ENCODE measurements around the gene DOC2A.

Gene DOC2A

GRCh38 chr16:30003670-30004423, 7.0 kb downstream of the DOC2A start:
- no peak for DNase-seq

- DNase-seq = no peak
These were observed 8.0 kb downstream of the DOC2A start for GRCh38 chr16:30002614-30003346.

GRCh38 chr16:30000735-30001631, 9.8 kb downstream of the DOC2A start:
- no peak for DNase-seq

- DNase-seq = no peak
These were observed 11.2 kb downstream of the DOC2A start for GRCh38 chr16:29999605-30000004.

GRCh38 chr16:29996766-29997250, 14.0 kb downstream of the DOC2A start:
- DNase-seq = no peak

- peak; percentile 98 for DNase-seq
These were observed 14.7 kb downstream of the DOC2A start, which contains the start of gene INO80E for GRCh38 chr16:29995911-29996765. Gene INO80E (plus strand): TSS chr16:29996241. CDS start chr16:29996311, 70 bp downstream.

- peak; percentile 94 for DNase-seq
These were observed 15.4 kb downstream of the DOC2A start, which contains the start of gene HIRIP3 for GRCh38 chr16:29995324-29995910. Gene HIRIP3 (minus strand): TSS chr16:29995617. CDS start chr16:29995605, 12 bp downstream.

- DNase-seq = no peak
These were observed 16.1 kb downstream of the DOC2A start for GRCh38 chr16:29994600-29995323.

- no peak for DNase-seq
These were observed 16.8 kb downstream of the DOC2A start for GRCh38 chr16:29993903-29994599.

- DNase-seq = no peak
These were observed 17.5 kb downstream of the DOC2A start for GRCh38 chr16:29993191-29993902.

GRCh38 chr16:29992344-29992967, 18.4 kb downstream of the DOC2A start:
- DNase-seq = no peak

GRCh38 chr16:29991571-29991904, 19.3 kb downstream of the DOC2A start:
- DNase-seq = no peak

- DNase-seq = no peak
These were observed 19.8 kb downstream of the DOC2A start for GRCh38 chr16:29990883-29991570.

- DNase-seq = no peak
These were observed 20.8 kb downstream of the DOC2A start for GRCh38 chr16:29990034-29990433.

GRCh38 chr16:29989111-29989858, 21.5 kb downstream of the DOC2A start:
- DNase-seq = no peak

- no peak for DNase-seq
These were observed 22.3 kb downstream of the DOC2A start for GRCh38 chr16:29988346-29989075.

Measured in NCI-H146 (cell line).